Vagina (tissue), 2 donors: ENCODE measurements around the gene CYP2D6. TPM values are rescaled to one million over a fixed set of nuclear protein-coding genes. Genes with fewer than 3 reads are reported as not detected.
"Not testable (repeated sequence)": the region's sequence is repeated elsewhere in the genome, so short reads cannot be mapped to it uniquely, and the experiment has no call there.

Experiments used
- DNase-seq, 2 donors: peaks; one replicate each; pipeline ENCODE4 v3.0.0-alpha.2; 2017; ENCODE audit errors: extremely low spot score in 2 of 2
- H3K27ac ChIP-seq: fragments of 200-600 bp; sonication (generic); one replicate; pipeline ENCODE4 v1.5.1; 2019
- H3K27me3 ChIP-seq: fragments of 200-600 bp; sonication (generic); one replicate; pipeline ENCODE4 v1.5.1; 2019
- H3K36me3 ChIP-seq, 2 donors: fragments of 200-600 bp; sonication (generic); one replicate each; pipeline ENCODE4 v1.5.1; 2017 to 2019
- H3K4me1 ChIP-seq: fragments of 200-600 bp; sonication (generic); one replicate; pipeline ENCODE4 v1.5.1; 2019
- H3K4me3 ChIP-seq, 2 donors: fragments of 200-600 bp; sonication (generic); 1 replicate in 1 of 2; 2 replicates in 1 of 2; pipeline ENCODE4 v1.5.1; 2016 to 2019
- H3K9me3 ChIP-seq: fragments of 200-600 bp; sonication (generic); one replicate; pipeline ENCODE4 v1.5.1; 2019
- POLR2A ChIP-seq, 2 donors: fragments of 450-650 bp; IDR thresholded peaks; one replicate each; pipeline ENCODE4 v1.6.1; 2017; ENCODE audit warnings: antibody characterized with exemption in 2 of 2, mild to moderate bottlenecking in 2 of 2, moderate library complexity in 2 of 2
- POLR2AphosphoS5 ChIP-seq, 2 donors: sonication (generic); formaldehyde crosslinking; IDR thresholded peaks; one replicate each; pipeline ENCODE4 v1.9.0; 2017; ENCODE audit warnings: antibody characterized with exemption in 2 of 2, mild to moderate bottlenecking in 2 of 2, low read depth in 1 of 2; ENCODE audit not compliant: insufficient read depth in 1 of 2
- intact Hi-C: fragments of 100-400 bp; cut with DNase I; formaldehyde crosslinking; loops from one replicate; pipeline ENCODE4 v1.15.1; 2023
- total RNA-seq: library from RNA; depleted of rRNA; stranded (reverse); fragments of >200 nt; gene quantifications from one replicate; pipeline ENCODE4 v1.2.3, GENCODE V29; 2016
- TF ChIP-seq, protein P1 (sequence below), 3 experiments: fragments of 450-650 bp in 2 of 3; fragments of 200-600 bp in 1 of 3; sonication (generic) in 1 of 3; IDR thresholded peaks; one replicate each; pipeline ENCODE4 v1.5.1; 2017 to 2019; ENCODE audit warnings: antibody characterized with exemption in 3 of 3, mild to moderate bottlenecking in 2 of 3, moderate library complexity in 2 of 3

CYP2D6 gene
- total RNA-seq, 1 donor from 2014 or later, result 1.7 TPM

DNA sequence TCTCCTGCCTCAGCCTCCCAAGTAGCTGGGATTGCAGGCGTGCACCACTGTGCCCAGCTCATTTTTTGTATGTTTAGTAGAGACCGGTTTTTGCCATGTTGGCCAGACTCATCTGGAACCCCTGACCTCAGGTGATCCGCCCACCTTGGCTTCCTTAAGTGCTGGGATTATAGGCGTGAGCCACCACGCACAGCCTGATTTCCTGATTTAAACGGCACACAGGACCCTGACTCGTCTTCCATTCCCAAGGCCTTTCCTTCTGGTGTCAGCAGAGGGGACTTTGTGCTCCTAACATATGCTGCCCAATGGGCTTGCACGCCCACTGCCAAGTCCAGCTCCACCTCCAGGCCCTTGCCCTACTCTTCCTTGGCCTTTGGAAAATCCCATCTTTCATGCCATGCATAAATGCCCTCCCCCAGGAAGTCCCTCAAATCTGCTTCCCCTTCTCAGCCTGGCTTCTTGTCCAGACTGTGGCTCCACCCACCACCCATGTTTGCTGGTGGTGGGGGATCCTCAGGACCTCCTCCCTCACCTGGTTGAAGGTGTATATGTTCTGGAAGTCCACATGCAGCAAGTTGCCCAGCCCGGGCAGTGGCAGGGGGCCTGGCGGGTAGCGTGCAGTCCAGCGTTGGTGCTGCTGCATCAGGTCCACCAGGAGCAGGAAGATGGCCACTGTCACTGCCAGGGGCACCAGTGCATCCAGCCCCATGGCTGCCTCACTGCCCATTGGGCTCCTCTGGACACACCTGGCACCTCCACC, 23.9 kb upstream of the CYP2D6 start:
- Histone ChIP-seq H3K9me3 (no peaks in the 10 kb centered on the region), H3K36me3 (peaks cover 0 to 4% of the 10 kb centered on the region in 2 donors), H3K4me1 (no peaks in the 10 kb centered on the region), H3K27ac (no peak overlapping the region), H3K27me3 (no peaks in the 10 kb centered on the region), H3K4me3 (no peak overlapping the region)
- intact Hi-C loops, result no loop called here
- DNase-seq, result no peak
- TF ChIP-seq POLR2A (IDR thresholded peaks at IDR 0.05) (no peak), POLR2AphosphoS5 (IDR thresholded peaks at IDR 0.05; ENCODE audit: insufficient read depth in 1 of 2, low read depth in 1 of 2) (no peak)
- TF ChIP-seq, protein P1, sequence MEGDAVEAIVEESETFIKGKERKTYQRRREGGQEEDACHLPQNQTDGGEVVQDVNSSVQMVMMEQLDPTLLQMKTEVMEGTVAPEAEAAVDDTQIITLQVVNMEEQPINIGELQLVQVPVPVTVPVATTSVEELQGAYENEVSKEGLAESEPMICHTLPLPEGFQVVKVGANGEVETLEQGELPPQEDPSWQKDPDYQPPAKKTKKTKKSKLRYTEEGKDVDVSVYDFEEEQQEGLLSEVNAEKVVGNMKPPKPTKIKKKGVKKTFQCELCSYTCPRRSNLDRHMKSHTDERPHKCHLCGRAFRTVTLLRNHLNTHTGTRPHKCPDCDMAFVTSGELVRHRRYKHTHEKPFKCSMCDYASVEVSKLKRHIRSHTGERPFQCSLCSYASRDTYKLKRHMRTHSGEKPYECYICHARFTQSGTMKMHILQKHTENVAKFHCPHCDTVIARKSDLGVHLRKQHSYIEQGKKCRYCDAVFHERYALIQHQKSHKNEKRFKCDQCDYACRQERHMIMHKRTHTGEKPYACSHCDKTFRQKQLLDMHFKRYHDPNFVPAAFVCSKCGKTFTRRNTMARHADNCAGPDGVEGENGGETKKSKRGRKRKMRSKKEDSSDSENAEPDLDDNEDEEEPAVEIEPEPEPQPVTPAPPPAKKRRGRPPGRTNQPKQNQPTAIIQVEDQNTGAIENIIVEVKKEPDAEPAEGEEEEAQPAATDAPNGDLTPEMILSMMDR (IDR thresholded peaks at IDR 0.05), result no peak

DNA sequence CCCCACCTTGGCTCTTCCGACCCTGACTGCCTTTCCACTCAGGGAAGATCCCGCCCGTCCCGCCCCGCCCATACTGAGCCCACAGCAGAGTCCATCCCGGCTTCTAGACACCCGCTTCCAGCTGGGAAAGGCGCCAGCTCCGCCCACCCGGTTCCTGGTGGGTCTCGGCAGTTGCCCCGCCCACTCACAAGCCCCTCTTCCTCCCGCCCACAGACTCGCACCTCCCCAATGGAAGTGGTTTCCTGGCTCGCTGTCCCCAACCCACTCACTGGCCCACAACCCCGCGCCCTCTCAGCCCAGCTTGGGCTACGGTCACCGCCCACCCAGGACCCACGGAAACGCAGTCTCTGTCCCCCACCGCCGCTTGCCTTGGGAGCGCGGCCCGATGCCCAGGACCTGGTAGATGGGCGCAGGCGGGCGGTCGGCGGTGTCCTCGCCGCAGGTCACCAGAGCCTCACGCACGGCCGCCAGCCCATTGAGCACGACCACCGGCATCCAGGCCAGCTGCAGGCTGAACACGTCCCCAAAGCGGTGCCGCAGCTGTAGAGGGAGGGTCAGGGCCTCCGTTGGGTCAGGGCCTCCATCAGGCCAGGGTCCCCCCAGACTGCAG, 22.2 kb upstream of the CYP2D6 start:
- intact Hi-C loops, result no loop called here
- Histone ChIP-seq H3K27ac (no peak overlapping the region), H3K4me3 (no peak overlapping the region), H3K4me1 (no peaks in the 10 kb centered on the region), H3K9me3 (no peaks in the 10 kb centered on the region), H3K27me3 (no peaks in the 10 kb centered on the region), H3K36me3 (peaks cover 0 to 4% of the 10 kb centered on the region in 2 donors)
- no peak for DNase-seq
- TF ChIP-seq, protein P1 (IDR thresholded peaks at IDR 0.05), result no peak
- TF ChIP-seq POLR2A (IDR thresholded peaks at IDR 0.05) (no peak), POLR2AphosphoS5 (IDR thresholded peaks at IDR 0.05; ENCODE audit: insufficient read depth in 1 of 2, low read depth in 1 of 2) (no peak)

DNA sequence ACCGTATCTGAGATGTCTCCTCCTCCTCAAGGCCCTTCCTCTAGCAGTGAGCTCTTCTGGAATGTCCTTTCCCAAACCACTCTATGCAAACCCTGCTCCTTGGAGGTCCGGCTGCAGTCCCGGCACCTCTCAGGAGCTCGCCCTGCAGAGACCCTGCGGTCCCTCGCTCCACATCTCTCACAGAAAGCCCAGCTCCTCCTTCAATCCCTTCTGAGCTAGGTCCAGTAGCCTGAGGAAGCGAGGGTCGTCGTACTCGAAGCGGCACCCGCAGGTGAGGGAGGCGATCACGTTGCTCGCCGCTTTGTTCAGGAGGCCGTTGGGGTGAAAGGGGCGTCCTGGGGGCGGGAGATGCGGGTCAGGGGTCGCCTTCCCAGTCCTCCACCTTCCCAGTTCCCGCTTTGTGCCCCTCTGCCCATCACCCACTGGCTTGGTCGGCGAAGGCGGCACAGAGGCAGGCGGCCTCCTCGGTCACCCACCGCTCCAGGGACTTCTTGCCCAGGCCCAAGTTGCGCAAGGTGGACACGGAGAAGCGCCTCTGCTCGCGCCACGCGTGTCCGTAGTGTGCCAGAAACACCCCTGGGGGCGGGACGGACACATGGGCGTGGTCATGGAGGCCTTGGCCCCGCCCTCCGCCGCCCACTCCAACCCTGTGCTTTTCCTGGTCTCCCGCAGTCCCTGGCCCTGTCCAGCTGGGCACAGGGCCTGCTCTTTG, 21.5 kb upstream of the CYP2D6 start:
- H3K27ac ChIP-seq, result no peak overlapping the region
- DNase-seq, result no peak
- H3K9me3 ChIP-seq, result no peaks in the 10 kb centered on the region
- intact Hi-C loops, result no loop called here
- TF ChIP-seq POLR2AphosphoS5 (IDR thresholded peaks at IDR 0.05; ENCODE audit: insufficient read depth in 1 of 2, low read depth in 1 of 2), result no peak
- TF ChIP-seq, protein P1 (IDR thresholded peaks at IDR 0.05), result no peak
- TF ChIP-seq POLR2A (IDR thresholded peaks at IDR 0.05), result no peak
- H3K4me1 ChIP-seq, result no peaks in the 10 kb centered on the region
- no peaks in the 10 kb centered on the region for H3K27me3 ChIP-seq
- H3K36me3 ChIP-seq, result peaks cover 0 to 4% of the 10 kb centered on the region in 2 donors
- H3K4me3 ChIP-seq, result no peak overlapping the region

DNA sequence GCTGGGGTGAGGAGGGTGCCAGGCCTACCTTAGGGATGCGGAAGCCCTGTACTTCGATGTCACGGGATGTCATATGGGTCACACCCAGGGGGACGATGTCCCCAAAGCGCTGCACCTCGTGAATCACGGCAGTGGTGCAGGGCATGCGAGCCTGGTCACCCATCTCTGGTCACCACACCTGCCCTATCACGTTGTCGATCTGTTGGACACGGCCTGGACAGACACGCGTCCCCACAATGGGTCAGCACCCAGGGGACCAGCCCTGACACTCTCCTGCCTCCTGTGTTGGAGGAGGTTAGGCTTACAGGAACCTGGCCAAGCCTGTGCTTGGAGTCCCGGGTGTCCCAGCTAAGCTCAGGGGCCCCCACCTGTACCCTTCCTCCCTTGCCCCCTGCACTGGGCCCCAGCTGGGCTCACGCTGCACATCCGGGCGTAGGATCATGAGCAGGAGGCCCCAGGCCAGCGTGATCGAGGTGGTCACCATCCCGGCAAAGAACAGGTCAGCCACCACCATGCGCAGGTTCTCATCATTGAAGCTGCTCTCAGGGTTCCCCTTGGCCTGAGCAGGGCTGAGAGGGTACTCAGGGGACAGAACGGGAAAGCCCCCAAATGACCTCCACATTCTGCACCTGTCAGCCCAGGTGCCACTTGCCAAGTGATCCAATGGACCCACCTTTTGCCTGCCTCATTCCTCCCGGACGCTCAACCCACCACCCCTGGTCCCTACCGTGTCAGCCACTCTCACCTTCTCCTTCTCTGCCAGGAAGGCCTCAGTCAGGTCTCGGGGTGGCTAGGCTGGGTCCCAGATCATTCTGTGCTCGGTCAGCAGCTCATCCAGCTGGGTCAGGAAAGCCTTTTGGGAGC, 20.3 kb upstream of the CYP2D6 start:
- H3K4me1 ChIP-seq, result no peaks in the 10 kb centered on the region
- H3K27me3 ChIP-seq, result no peaks in the 10 kb centered on the region
- no peak overlapping the region for H3K27ac ChIP-seq
- DNase-seq, result no peak
- TF ChIP-seq POLR2A (IDR thresholded peaks at IDR 0.05) (no peak), POLR2AphosphoS5 (IDR thresholded peaks at IDR 0.05; ENCODE audit: insufficient read depth in 1 of 2, low read depth in 1 of 2) (no peak)
- TF ChIP-seq, protein P1 (IDR thresholded peaks at IDR 0.05), result no peak
- H3K9me3 ChIP-seq, result no peaks in the 10 kb centered on the region
- no peak overlapping the region for H3K4me3 ChIP-seq
- peaks cover 0 to 4% of the 10 kb centered on the region in 2 donors for H3K36me3 ChIP-seq
- intact Hi-C loops, result no loop called here

DNA sequence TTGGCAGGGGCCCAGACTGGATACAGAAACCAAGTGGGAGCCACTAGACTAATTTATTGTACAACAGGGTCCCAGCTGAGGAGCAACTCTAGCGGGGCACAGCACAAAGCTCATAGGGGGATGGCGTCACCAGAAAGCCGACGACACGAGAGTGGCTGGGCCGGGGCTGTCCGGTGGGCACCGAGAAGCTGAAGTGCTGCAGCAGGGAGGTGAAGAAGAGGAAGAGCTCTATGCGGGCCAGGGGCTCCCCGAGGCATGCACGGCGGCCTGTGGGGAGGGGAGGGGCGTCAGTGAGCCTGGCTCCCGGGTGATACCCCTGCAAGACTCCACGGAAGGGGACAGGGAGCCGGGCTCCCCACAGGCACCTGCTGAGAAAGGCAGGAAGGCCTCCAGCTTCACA, 19.2 kb upstream of the CYP2D6 start:
- DNase-seq, H3K27ac ChIP-seq, H3K4me3 ChIP-seq, H3K36me3 ChIP-seq, H3K4me1 ChIP-seq, H3K9me3 ChIP-seq, H3K27me3 ChIP-seq, intact Hi-C loops: not testable (repeated sequence)
